GM23338 (cell line): ENCODE measurements around the gene CD276.
"Not testable (repeated sequence)": the region's sequence is repeated elsewhere in the genome, so short reads cannot be mapped to it uniquely, and the experiment has no call there.

ENCODE experiments used
- ETS1 ChIP-seq: IDR thresholded peaks from 2 replicates; pipeline ENCODE4 v1.6.1; 2016; ENCODE audit warnings: antibody characterized with exemption
- EZH2 ChIP-seq: fragments of 200-600 bp; sonication (generic); IDR thresholded peaks from one replicate; pipeline ENCODE4 v1.8.0; 2017; ENCODE audit warnings: antibody characterized with exemption, mild to moderate bottlenecking, low read depth; ENCODE audit not compliant: unreplicated experiment
- EZH2phosphoT487 ChIP-seq: fragments of 200-600 bp; sonication (generic); IDR thresholded peaks from one replicate; pipeline ENCODE4 v1.8.1; 2018; ENCODE audit warnings: antibody characterized with exemption; ENCODE audit not compliant: unreplicated experiment
- JUNB ChIP-seq: IDR thresholded peaks from one replicate; pipeline ENCODE4 v1.6.1; 2016; ENCODE audit warnings: antibody characterized with exemption; ENCODE audit not compliant: unreplicated experiment
- NANOG ChIP-seq: IDR thresholded peaks from 2 replicates; pipeline ENCODE4 v1.6.1; 2016; ENCODE audit warnings: antibody characterized with exemption, borderline replicate concordance
- POLR2AphosphoS5 ChIP-seq: IDR thresholded peaks from 2 replicates; pipeline ENCODE4 v1.6.1; 2016; ENCODE audit warnings: antibody characterized with exemption, low read depth
- TF ChIP-seq, protein P1 (sequence below), 2 experiments: fragments of 200-600 bp in 1 of 2; sonication (generic) in 1 of 2; conservative IDR thresholded peaks; 2 replicates each; pipeline versions ENCODE4 v1.5.1 to v1.6.1; 2016 to 2017; ENCODE audit warnings: antibody characterized with exemption in 2 of 2, low read depth in 2 of 2, mild to moderate bottlenecking in 2 of 2, moderate library complexity in 1 of 2
- TF ChIP-seq, protein P2 (sequence below): IDR thresholded peaks from one replicate; pipeline ENCODE4 v1.6.1; 2018; ENCODE audit warnings: antibody characterized with exemption; ENCODE audit not compliant: unreplicated experiment

DNA sequence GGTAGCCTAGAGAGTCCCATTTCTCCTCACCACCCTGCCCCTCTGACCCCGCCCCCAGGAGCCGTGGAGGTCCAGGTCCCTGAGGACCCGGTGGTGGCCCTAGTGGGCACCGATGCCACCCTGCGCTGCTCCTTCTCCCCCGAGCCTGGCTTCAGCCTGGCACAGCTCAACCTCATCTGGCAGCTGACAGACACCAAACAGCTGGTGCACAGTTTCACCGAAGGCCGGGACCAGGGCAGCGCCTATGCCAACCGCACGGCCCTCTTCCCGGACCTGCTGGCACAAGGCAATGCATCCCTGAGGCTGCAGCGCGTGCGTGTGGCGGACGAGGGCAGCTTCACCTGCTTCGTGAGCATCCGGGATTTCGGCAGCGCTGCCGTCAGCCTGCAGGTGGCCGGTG is 19.4 kb downstream of the CD276 start:
- TF ChIP-seq EZH2, NANOG, JUNB, POLR2AphosphoS5, ETS1, EZH2phosphoT487: not testable (repeated sequence)
- TF ChIP-seq, protein P1, sequence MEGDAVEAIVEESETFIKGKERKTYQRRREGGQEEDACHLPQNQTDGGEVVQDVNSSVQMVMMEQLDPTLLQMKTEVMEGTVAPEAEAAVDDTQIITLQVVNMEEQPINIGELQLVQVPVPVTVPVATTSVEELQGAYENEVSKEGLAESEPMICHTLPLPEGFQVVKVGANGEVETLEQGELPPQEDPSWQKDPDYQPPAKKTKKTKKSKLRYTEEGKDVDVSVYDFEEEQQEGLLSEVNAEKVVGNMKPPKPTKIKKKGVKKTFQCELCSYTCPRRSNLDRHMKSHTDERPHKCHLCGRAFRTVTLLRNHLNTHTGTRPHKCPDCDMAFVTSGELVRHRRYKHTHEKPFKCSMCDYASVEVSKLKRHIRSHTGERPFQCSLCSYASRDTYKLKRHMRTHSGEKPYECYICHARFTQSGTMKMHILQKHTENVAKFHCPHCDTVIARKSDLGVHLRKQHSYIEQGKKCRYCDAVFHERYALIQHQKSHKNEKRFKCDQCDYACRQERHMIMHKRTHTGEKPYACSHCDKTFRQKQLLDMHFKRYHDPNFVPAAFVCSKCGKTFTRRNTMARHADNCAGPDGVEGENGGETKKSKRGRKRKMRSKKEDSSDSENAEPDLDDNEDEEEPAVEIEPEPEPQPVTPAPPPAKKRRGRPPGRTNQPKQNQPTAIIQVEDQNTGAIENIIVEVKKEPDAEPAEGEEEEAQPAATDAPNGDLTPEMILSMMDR (conservative IDR thresholded peaks at IDR 0.05; ENCODE audit: low read depth in 2 of 2): not testable (repeated sequence)
- TF ChIP-seq, protein P2, sequence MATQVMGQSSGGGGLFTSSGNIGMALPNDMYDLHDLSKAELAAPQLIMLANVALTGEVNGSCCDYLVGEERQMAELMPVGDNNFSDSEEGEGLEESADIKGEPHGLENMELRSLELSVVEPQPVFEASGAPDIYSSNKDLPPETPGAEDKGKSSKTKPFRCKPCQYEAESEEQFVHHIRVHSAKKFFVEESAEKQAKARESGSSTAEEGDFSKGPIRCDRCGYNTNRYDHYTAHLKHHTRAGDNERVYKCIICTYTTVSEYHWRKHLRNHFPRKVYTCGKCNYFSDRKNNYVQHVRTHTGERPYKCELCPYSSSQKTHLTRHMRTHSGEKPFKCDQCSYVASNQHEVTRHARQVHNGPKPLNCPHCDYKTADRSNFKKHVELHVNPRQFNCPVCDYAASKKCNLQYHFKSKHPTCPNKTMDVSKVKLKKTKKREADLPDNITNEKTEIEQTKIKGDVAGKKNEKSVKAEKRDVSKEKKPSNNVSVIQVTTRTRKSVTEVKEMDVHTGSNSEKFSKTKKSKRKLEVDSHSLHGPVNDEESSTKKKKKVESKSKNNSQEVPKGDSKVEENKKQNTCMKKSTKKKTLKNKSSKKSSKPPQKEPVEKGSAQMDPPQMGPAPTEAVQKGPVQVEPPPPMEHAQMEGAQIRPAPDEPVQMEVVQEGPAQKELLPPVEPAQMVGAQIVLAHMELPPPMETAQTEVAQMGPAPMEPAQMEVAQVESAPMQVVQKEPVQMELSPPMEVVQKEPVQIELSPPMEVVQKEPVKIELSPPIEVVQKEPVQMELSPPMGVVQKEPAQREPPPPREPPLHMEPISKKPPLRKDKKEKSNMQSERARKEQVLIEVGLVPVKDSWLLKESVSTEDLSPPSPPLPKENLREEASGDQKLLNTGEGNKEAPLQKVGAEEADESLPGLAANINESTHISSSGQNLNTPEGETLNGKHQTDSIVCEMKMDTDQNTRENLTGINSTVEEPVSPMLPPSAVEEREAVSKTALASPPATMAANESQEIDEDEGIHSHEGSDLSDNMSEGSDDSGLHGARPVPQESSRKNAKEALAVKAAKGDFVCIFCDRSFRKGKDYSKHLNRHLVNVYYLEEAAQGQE: not testable (repeated sequence)
